Activated CD8-positive, alpha-beta T cell treated with anti-CD3 and anti-CD28 coated beads for 36 hours (primary cell): ENCODE results near the gene NDFIP1. TPM values are rescaled to one million over a fixed set of nuclear protein-coding genes. Genes with fewer than 3 reads are reported as not detected.

Source experiments
- ATAC-seq: fragments of 200-7000 bp; cut with Tn5 transposase; one replicate; pipeline ENCODE4 v1.10.0; 2021; ENCODE audit warnings: mild to moderate bottlenecking, moderate library complexity
- CTCF ChIA-PET: fragments of 350-600 bp; sonication (Branson Sonifier 250); formaldehyde crosslinking; loops from one replicate; lab custom pipeline; 2021; ENCODE audit warnings: antibody characterized with exemption; lab: Charles Lee
- POLR2A ChIA-PET: fragments of 350-600 bp; sonication (Branson Sonifier 250); formaldehyde crosslinking; loops from one replicate; lab custom pipeline; 2021; ENCODE audit warnings: antibody characterized with exemption; lab: Charles Lee
- DNase-seq: peaks from one replicate; pipeline ENCODE4 v3.0.0-alpha.2; 2020
- H3K27ac Mint-ChIP-seq: one replicate; pipeline ENCODE4 v1.8.0; 2021; ENCODE audit warnings: mild to moderate bottlenecking, mixed read lengths
- H3K27me3 Mint-ChIP-seq: one replicate; pipeline ENCODE4 v1.8.0; 2021; ENCODE audit warnings: mixed read lengths
- H3K36me3 Mint-ChIP-seq: one replicate; pipeline ENCODE4 v1.8.0; 2021; ENCODE audit warnings: low read depth, mixed read lengths
- H3K4me1 Mint-ChIP-seq: one replicate; pipeline ENCODE4 v1.8.0; 2021; ENCODE audit warnings: low read depth, mixed read lengths
- H3K4me3 Mint-ChIP-seq: one replicate; pipeline ENCODE4 v1.8.0; 2021; ENCODE audit warnings: mild to moderate bottlenecking, moderate library complexity, mixed read lengths
- H3K9me3 Mint-ChIP-seq: one replicate; pipeline ENCODE4 v1.8.0; 2021; ENCODE audit warnings: mixed read lengths
- intact Hi-C: fragments of 100-400 bp; cut with micrococcal nuclease; formaldehyde crosslinking; loops from one replicate; pipeline ENCODE4 v1.10.0; 2022
- total RNA-seq, 2 experiments: library from RNA; stranded (reverse); gene quantifications; one replicate each; pipeline ENCODE4 v1.2.3, GENCODE V29; 2021
- TF ChIP-seq, protein P1 (sequence below): fragments of 200-600 bp; IDR thresholded peaks from one replicate; pipeline ENCODE4 v1.8.0; 2022; ENCODE audit warnings: antibody characterized with exemption, mild to moderate bottlenecking

NDFIP1 gene
- total RNA-seq, 2 experiments from 2014 or later: 93.8 to 96.9 TPM

DNA sequence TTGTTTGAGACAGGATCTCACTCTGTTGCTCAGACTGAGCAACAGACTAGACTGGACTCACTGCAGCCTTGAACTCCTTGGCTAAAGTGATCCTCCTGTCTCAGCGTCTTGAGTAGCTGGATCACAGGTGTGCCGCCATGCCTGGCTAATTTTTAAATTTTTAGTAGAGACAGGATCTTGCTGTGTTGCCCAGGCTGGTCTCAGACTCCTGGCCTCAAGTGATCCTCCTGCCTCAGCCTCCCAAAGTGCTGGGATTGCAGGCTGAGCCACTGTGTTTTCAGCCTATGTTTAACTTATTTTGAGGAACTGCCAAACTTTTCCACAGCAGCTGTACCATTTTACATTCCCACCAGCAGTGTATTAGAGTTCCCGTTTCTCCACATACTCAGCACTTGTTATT lies 16.8 kb downstream of the NDFIP1 start:
- ATAC-seq (no peak), DNase-seq (no peak)
- TF ChIP-seq, protein P1, sequence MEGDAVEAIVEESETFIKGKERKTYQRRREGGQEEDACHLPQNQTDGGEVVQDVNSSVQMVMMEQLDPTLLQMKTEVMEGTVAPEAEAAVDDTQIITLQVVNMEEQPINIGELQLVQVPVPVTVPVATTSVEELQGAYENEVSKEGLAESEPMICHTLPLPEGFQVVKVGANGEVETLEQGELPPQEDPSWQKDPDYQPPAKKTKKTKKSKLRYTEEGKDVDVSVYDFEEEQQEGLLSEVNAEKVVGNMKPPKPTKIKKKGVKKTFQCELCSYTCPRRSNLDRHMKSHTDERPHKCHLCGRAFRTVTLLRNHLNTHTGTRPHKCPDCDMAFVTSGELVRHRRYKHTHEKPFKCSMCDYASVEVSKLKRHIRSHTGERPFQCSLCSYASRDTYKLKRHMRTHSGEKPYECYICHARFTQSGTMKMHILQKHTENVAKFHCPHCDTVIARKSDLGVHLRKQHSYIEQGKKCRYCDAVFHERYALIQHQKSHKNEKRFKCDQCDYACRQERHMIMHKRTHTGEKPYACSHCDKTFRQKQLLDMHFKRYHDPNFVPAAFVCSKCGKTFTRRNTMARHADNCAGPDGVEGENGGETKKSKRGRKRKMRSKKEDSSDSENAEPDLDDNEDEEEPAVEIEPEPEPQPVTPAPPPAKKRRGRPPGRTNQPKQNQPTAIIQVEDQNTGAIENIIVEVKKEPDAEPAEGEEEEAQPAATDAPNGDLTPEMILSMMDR: no peak
- Mint-ChIP-seq H3K27me3 (no peaks in the 10 kb centered on the region), H3K4me3 (no peak overlapping the region), H3K36me3 (peaks cover 58% of the 10 kb centered on the region), H3K4me1 (peaks cover 79% of the 10 kb centered on the region), H3K9me3 (peaks cover 6% of the 10 kb centered on the region), H3K27ac (no peak overlapping the region)
- intact Hi-C loops: no loop called here
- CTCF ChIA-PET: interaction anchor here (1.0 to 1.3 kb wide), 3 partner anchors 9 to 18 kb away, joined by 3 to 5 read pairs (median 4); no protein-coding TSS in a partner anchor
- POLR2A ChIA-PET: interaction anchor here (0.8 to 0.9 kb wide), 2 partner anchors 14 to 16 kb away, joined by 3 read pairs; no protein-coding TSS in a partner anchor

DNA sequence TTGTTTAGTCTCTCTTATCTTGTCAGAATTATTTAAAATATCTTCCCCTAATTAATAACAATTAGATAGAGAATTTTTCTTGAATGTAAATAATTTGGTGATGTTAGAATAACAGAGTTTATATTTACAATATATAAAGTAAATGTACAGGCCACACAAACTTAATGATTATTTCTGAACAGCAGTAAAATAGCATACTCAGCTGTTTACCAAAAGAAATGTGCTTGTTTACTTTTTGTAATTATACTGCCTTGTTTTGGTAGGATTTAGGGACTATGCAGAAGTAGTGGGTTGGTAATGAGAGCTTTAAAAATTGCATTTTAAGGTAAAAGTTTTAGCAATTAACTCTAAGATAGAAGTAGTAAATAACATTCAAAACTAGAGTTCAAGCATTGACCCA lies 17.4 kb downstream of the NDFIP1 start:
- no peaks in the 10 kb centered on the region for H3K27me3 Mint-ChIP-seq
- ATAC-seq: no peak
- intact Hi-C loops: no loop called here
- TF ChIP-seq, protein P1: no peak
- no peak overlapping the region for H3K27ac Mint-ChIP-seq
- POLR2A ChIA-PET: interaction anchor here (0.8 to 0.9 kb wide), 2 partner anchors 13 to 16 kb away, joined by 3 read pairs; no protein-coding TSS in a partner anchor
- CTCF ChIA-PET: interaction anchor here (1.0 to 1.1 kb wide), 3 partner anchors 9 to 126 kb away, joined by 3 to 5 read pairs (median 3); no protein-coding TSS in a partner anchor
- peaks cover 77% of the 10 kb centered on the region for H3K4me1 Mint-ChIP-seq
- H3K9me3 Mint-ChIP-seq: peaks cover 6% of the 10 kb centered on the region
- no peak overlapping the region for H3K4me3 Mint-ChIP-seq
- H3K36me3 Mint-ChIP-seq: peaks cover 57% of the 10 kb centered on the region
- DNase-seq: no peak

DNA sequence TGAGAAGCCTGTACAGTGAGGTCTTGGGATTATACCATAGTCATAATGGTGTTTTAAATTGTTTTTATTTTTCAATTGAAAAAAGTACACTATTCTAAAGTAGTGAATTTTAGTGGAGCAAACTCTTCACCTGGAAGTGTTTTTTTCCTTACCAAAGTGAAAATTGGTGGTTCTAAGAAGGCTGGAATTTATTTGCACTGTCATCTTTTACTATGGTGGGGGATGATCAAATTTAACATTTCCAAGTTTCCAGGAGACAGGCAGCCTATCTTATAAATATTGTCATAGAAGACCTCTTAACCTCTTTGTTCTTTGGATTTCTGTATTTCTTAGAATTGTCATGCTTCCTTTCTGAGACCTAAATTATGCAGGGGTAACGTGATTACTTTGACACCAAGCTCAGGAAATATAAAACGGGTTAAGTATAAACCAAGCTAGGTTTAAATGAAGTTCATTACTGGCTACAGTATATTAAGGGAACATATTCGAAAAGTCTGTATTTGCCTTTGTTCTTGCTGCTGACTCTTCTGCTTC lies 20.2 kb downstream of the NDFIP1 start:
- POLR2A ChIA-PET: interaction anchor here (0.7 to 1.9 kb wide), 6 partner anchors 11 to 136 kb away, joined by 3 to 6 read pairs (median 4); no protein-coding TSS in a partner anchor
- TF ChIP-seq, protein P1: no peak
- peak; percentile 72 for ATAC-seq
- intact Hi-C loops: no loop called here
- Mint-ChIP-seq H3K9me3 (peaks cover 6% of the 10 kb centered on the region), H3K4me3 (peak overlapping the region; percentile 6), H3K27ac (peak overlapping the region; percentile 60), H3K4me1 (peaks cover 57% of the 10 kb centered on the region), H3K36me3 (peaks cover 46% of the 10 kb centered on the region), H3K27me3 (no peaks in the 10 kb centered on the region)
- CTCF ChIA-PET: interaction anchor here (0.7 to 1.8 kb wide), 13 partner anchors 10 to 137 kb away, joined by 3 to 11 read pairs (median 4); partner anchors contain the start of gene GNPDA1
- DNase-seq: no peak

DNA sequence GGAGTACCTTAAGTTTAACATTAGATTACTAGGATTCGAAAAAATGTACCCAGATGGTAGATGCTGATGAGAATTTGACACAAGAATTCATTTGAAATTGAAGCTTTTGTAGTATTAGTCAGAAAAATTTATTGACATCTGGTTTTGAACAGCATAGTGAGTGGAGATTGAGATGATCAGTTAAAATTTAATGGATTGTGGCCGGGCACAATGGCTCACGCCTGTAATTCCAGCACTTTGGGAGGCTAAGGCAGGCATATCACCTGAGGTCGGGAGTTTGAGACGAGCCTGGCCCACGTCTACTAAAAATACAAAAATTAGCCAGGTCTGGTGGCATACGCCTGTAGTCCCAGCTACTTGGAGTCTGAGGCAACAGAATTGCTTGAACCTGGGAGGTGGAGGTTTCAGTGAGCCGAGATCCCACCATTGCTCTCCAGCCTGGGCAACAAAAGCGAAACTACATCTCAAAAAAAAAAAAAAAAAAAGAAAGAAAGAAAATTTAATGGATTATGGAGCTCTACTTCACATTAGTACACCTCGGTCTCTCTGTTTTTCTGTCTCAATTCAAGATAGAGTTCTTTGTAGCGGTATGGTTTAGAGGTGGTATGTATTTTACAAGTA lies 21.0 kb downstream of the NDFIP1 start:
- H3K4me1 Mint-ChIP-seq: peaks cover 52% of the 10 kb centered on the region
- CTCF ChIA-PET: interaction anchor here (0.7 to 1.8 kb wide), 14 partner anchors 11 to 138 kb away, joined by 3 to 11 read pairs (median 4); partner anchors contain the start of gene GNPDA1
- TF ChIP-seq, protein P1: no peak
- peaks cover 38% of the 10 kb centered on the region for H3K36me3 Mint-ChIP-seq
- POLR2A ChIA-PET: interaction anchor here (0.7 to 1.9 kb wide), 4 partner anchors 10 to 137 kb away, joined by 3 to 6 read pairs (median 4); no protein-coding TSS in a partner anchor
- intact Hi-C loops: no loop called here
- H3K9me3 Mint-ChIP-seq: peaks cover 6% of the 10 kb centered on the region
- no peak for DNase-seq
- ATAC-seq: no peak
- no peaks in the 10 kb centered on the region for H3K27me3 Mint-ChIP-seq
- H3K4me3 Mint-ChIP-seq: no peak overlapping the region
- H3K27ac Mint-ChIP-seq: peak overlapping the region; percentile 60
